Mucosa of rectum (tissue), 2 donors: ENCODE results near the gene KLF13.

Source experiments
- H3K27ac ChIP-seq, 2 donors: one replicate each; pipeline ENCODE4 v1.7.0; 2013; ENCODE audit warnings: inconsistent platforms in 2 of 2, low read depth in 2 of 2, low read length in 2 of 2
- H3K27me3 ChIP-seq, 2 donors: one replicate each; pipeline ENCODE4 v1.7.0; 2013; ENCODE audit warnings: low read length in 2 of 2; ENCODE audit not compliant: control insufficient read depth in 2 of 2, insufficient read depth in 2 of 2
- H3K36me3 ChIP-seq, 2 donors: one replicate each; pipeline ENCODE4 v1.7.0; 2013; ENCODE audit warnings: low read length in 2 of 2; ENCODE audit not compliant: control insufficient read depth in 2 of 2, insufficient read depth in 2 of 2
- H3K4me1 ChIP-seq, 2 donors: one replicate each; pipeline ENCODE4 v1.7.0; 2013; ENCODE audit warnings: low read length in 2 of 2, mild to moderate bottlenecking in 1 of 2; ENCODE audit not compliant: control insufficient read depth in 2 of 2, insufficient read depth in 2 of 2
- H3K4me3 ChIP-seq, 2 donors: one replicate each; pipeline ENCODE4 v1.7.0; 2013; ENCODE audit warnings: low read length in 2 of 2
- H3K9ac ChIP-seq, 2 donors: one replicate each; pipeline ENCODE4 v1.7.0; 2013; ENCODE audit warnings: low read length in 2 of 2, low read depth in 1 of 2, mild to moderate bottlenecking in 1 of 2
- H3K9me3 ChIP-seq, 2 donors: one replicate each; pipeline ENCODE4 v1.7.0; 2013; ENCODE audit warnings: low read length in 2 of 2; ENCODE audit not compliant: control insufficient read depth in 2 of 2
- donor health status: healthy.
- donor health status: Normal muscosa, but diverticular disease.

KLF13 gene

DNA sequence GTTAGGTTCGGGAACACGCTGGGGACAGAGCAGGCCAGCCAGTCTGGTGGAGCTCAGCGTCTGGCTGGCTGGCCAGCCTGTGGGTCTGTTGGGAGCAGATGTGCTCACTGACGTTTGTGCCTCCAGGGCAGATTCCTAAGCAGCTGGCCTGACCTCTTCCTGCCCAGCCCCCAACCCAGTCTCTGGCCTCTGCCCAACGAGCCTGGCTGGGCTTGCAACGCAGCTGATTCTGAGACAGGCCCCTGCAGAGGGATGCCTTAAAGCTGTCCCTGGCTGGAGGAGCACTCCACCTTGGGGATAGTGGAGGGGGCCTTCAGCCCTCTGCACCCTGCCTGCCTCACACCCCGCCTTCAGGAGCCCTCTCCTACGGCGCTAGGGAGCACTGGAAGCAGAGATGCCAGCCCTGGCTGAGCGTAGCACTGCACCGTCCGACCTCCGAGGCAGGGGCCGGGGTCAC, 46.0 kb downstream of the KLF13 start:
- no peak overlapping the region for H3K9ac ChIP-seq
- peak overlapping the region in 1 of 2 donors; percentile 83 for H3K27ac ChIP-seq
- H3K4me3 ChIP-seq: no peak overlapping the region
- H3K9me3 ChIP-seq: no peaks in the 10 kb centered on the region
- H3K27me3 ChIP-seq: no peaks in the 10 kb centered on the region
- H3K36me3 ChIP-seq: peaks cover 11 to 24% of the 10 kb centered on the region in 2 donors
- H3K4me1 ChIP-seq: peaks cover 40 to 45% of the 10 kb centered on the region in 2 donors

- Histone ChIP-seq H3K27me3 (no peaks in the 10 kb centered on the region), H3K27ac (peak overlapping the region in 1 of 2 donors; percentile 83), H3K4me1 (peaks cover 43 to 45% of the 10 kb centered on the region in 2 donors), H3K9ac (no peak overlapping the region), H3K4me3 (no peak overlapping the region), H3K9me3 (no peaks in the 10 kb centered on the region), H3K36me3 (peaks cover 11 to 28% of the 10 kb centered on the region in 2 donors)
Observed at GRCh38 chr15:31373096-31373865, 46.6 kb downstream of the KLF13 start.

GRCh38 chr15:31373970-31374369, 47.3 kb downstream of the KLF13 start:
- H3K9ac ChIP-seq: peak overlapping the region; percentile 1 to 11
- H3K27ac ChIP-seq: peak overlapping the region; percentile 83
- H3K4me1 ChIP-seq: peaks cover 47 to 50% of the 10 kb centered on the region in 2 donors
- H3K36me3 ChIP-seq: peaks cover 11 to 33% of the 10 kb centered on the region in 2 donors
- no peaks in the 10 kb centered on the region for H3K9me3 ChIP-seq
- no peak overlapping the region for H3K4me3 ChIP-seq
- H3K27me3 ChIP-seq: no peaks in the 10 kb centered on the region

GRCh38 chr15:31374489-31374888, 47.9 kb downstream of the KLF13 start:
- Histone ChIP-seq H3K36me3 (peaks cover 11 to 37% of the 10 kb centered on the region in 2 donors), H3K4me1 (peaks cover 48 to 51% of the 10 kb centered on the region in 2 donors), H3K9me3 (no peaks in the 10 kb centered on the region), H3K27me3 (no peaks in the 10 kb centered on the region), H3K27ac (peak overlapping the region; percentile 83), H3K4me3 (no peak overlapping the region), H3K9ac (peak overlapping the region in 1 of 2 donors; percentile 1)

- peaks cover 11 to 41% of the 10 kb centered on the region in 2 donors for H3K36me3 ChIP-seq
- H3K27ac ChIP-seq: peak overlapping the region; percentile 83
- peak overlapping the region; percentile 3 to 55 for H3K9ac ChIP-seq
- H3K4me1 ChIP-seq: peaks cover 48 to 51% of the 10 kb centered on the region in 2 donors
- no peaks in the 10 kb centered on the region for H3K27me3 ChIP-seq
- no peak overlapping the region for H3K4me3 ChIP-seq
- H3K9me3 ChIP-seq: no peaks in the 10 kb centered on the region
Observed at GRCh38 chr15:31374986-31375385, 48.4 kb downstream of the KLF13 start.

GRCh38 chr15:31375772-31376171, 49.1 kb downstream of the KLF13 start:
- Histone ChIP-seq H3K27me3 (no peaks in the 10 kb centered on the region), H3K27ac (peak overlapping the region; percentile 64 to 71), H3K9me3 (no peaks in the 10 kb centered on the region), H3K9ac (no peak overlapping the region), H3K4me3 (no peak overlapping the region), H3K36me3 (peaks cover 17 to 45% of the 10 kb centered on the region in 2 donors), H3K4me1 (peaks cover 48 to 51% of the 10 kb centered on the region in 2 donors)

GRCh38 chr15:31376511-31376910, 49.9 kb downstream of the KLF13 start:
- peak overlapping the region in 1 of 2 donors; percentile 26 for H3K9ac ChIP-seq
- no peaks in the 10 kb centered on the region for H3K9me3 ChIP-seq
- peak overlapping the region; percentile 64 to 71 for H3K27ac ChIP-seq
- no peaks in the 10 kb centered on the region for H3K27me3 ChIP-seq
- H3K4me1 ChIP-seq: peaks cover 48 to 51% of the 10 kb centered on the region in 2 donors
- H3K36me3 ChIP-seq: peaks cover 17 to 49% of the 10 kb centered on the region in 2 donors
- no peak overlapping the region for H3K4me3 ChIP-seq

- Histone ChIP-seq H3K4me3 (no peak overlapping the region), H3K27ac (peak overlapping the region; percentile 64 to 71), H3K4me1 (peaks cover 50 to 51% of the 10 kb centered on the region in 2 donors), H3K36me3 (peaks cover 19 to 54% of the 10 kb centered on the region in 2 donors), H3K9me3 (no peaks in the 10 kb centered on the region), H3K27me3 (no peaks in the 10 kb centered on the region), H3K9ac (no peak overlapping the region)
Observed at GRCh38 chr15:31377030-31377429, 50.4 kb downstream of the KLF13 start.

DNA sequence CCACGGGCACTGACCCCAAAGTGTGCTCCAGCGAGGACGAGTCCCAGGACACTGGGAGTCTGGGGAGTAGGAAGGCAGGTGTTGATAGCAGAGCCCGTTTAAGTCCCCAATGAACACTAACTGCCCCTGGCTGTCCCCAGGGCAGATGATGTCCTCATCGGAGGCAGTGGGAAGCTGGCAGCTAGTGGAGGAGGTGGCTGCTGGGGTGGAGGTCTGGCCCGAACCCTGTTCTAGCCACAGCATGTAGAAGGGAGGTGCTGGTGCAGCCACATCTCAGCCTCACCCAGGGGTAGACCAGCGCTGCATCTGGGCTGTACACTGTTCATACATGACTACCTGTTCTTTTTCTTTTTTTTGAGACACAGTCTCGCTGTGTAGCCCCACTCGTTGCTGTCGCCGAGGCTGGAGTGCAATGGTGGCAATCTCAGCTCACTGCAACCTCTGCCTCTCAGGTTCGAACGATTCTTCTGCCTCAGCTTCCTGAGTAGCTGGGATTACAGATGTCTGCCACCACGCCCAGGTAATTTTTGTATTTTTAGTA, 51.8 kb downstream of the KLF13 start:
- Histone ChIP-seq H3K36me3 (peaks cover 8 to 41% of the 10 kb centered on the region in 2 donors), H3K27me3 (no peaks in the 10 kb centered on the region), H3K27ac (peak overlapping the region in 1 of 2 donors; percentile 58), H3K9me3 (no peaks in the 10 kb centered on the region), H3K9ac (no peak overlapping the region), H3K4me1 (peaks cover 47 to 56% of the 10 kb centered on the region in 2 donors), H3K4me3 (no peak overlapping the region)

- H3K4me1 ChIP-seq: peaks cover 42 to 53% of the 10 kb centered on the region in 2 donors
- H3K27me3 ChIP-seq: no peaks in the 10 kb centered on the region
Observed at GRCh38 chr15:31379042-31379441, 52.4 kb downstream of the KLF13 start.

More at GRCh38 chr15:31379042-31379441, 52.4 kb downstream of the KLF13 start:
- H3K9me3 ChIP-seq: no peaks in the 10 kb centered on the region
- H3K36me3 ChIP-seq: peaks cover 8 to 37% of the 10 kb centered on the region in 2 donors
- H3K9ac ChIP-seq: no peak overlapping the region
- peak overlapping the region; percentile 54 to 58 for H3K27ac ChIP-seq
- no peak overlapping the region for H3K4me3 ChIP-seq
